ENCODE measurements around the gene MORN3.

MORN3 gene, protein sequence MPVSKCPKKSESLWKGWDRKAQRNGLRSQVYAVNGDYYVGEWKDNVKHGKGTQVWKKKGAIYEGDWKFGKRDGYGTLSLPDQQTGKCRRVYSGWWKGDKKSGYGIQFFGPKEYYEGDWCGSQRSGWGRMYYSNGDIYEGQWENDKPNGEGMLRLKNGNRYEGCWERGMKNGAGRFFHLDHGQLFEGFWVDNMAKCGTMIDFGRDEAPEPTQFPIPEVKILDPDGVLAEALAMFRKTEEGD

DNA sequence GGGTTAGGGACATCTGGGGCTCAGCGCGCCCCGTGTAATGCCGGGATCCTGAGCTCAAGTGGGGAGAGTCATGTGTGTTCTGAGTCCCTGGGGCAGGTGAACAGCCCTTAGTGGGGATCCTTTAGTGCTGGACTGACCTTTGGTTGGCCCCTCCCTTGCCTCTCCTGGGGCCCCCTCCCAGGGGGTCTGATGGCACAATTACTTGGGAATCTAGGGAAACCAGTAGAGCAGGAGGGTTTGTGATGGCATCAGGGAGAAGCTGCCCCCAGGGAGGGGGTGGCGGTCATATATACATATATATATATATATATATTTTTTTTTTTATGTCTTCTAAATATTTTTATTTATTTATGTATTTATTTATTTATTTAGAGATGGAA lies at the start of gene MORN3:
MORN3 (minus strand) TSS at position 134 of the 380 bp plus-strand sequence. CDS start 171 bp downstream, outside the sequence.
- TF ChIP-seq CEBPB (IDR thresholded peaks at IDR 0.05) = 0 out of 2 replicates have a peak, but pooled peaks have one; percentile 31
- TF ChIP-seq, protein P1, sequence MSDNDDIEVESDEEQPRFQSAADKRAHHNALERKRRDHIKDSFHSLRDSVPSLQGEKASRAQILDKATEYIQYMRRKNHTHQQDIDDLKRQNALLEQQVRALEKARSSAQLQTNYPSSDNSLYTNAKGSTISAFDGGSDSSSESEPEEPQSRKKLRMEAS (IDR thresholded peaks at IDR 0.05) = no peak
- TF ChIP-seq, protein P2, sequence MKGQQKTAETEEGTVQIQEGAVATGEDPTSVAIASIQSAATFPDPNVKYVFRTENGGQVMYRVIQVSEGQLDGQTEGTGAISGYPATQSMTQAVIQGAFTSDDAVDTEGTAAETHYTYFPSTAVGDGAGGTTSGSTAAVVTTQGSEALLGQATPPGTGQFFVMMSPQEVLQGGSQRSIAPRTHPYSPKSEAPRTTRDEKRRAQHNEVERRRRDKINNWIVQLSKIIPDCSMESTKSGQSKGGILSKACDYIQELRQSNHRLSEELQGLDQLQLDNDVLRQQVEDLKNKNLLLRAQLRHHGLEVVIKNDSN (IDR thresholded peaks at IDR 0.05) = no peak
- no peak for TF ChIP-seq TEAD4 (IDR thresholded peaks at IDR 0.05)
- TF ChIP-seq CREB1 (IDR thresholded peaks at IDR 0.05; ENCODE audit: low read depth) = no peak

DNA sequence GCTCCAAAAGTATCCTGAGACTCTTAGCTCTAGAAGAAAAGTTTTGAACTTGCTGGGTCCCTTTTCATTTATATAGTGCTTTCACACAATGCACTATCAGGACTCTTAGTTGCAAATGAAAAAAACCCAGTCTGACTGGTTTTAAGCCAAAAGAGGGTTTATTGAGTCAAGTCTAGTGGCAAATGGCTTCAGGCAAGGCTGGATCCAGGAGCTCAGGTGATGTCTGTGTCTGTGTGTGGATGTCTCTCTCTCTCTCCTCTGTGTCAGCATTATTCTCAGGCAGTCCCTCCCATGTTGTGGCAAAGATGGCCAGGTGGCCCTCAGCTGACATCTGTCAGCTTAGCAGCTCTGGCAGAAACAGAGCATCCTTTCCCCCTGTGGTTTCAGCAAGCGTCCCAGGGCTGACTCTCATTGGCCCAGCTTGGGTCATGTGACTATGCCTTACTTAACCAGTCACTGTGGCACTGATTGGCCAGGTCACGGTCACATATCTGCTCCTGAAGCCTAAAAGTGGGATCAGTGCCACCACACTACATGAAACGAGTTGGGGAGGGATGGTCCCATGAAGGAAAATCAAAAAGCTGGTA lies 49.3 kb upstream of the MORN3 start:
- TF ChIP-seq, protein P2 (IDR thresholded peaks at IDR 0.05) = peak; percentile 77
- TF ChIP-seq TCF12 (IDR thresholded peaks at IDR 0.05; ENCODE audit: low read depth) = no peak

DNA sequence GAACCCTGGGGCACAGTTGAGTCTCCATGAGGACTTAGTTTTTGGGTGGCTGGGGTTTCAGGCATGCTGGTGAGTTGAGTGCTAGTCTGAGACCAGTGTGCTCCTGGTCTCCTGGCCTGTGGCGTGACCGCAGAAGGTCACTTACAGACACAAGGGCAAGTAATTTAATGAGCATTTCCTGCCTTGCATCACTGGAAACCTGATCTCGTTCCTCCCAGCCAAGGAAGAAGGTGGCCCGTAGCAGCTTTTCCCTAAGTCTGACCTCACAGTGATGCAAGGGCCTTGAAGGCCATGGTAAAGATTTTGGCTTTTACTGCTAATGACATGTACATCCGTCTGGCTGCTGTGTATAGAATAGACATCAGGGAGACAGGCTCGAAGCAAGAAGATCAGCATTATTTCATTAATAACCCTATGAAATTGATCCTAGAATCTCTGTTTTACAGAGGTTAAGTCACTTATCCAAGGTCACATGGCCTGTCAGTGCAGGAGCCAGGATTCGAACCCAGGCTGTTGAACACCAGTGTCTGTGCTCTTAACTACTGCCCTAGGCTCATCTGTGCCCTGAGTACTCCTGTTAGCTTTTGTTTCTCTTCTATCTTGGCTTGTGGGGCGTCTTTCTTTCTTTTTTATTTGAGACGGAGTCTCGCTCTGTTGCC lies 47.7 kb upstream of the MORN3 start:
- TF ChIP-seq TAF1 (IDR thresholded peaks at IDR 0.05; ENCODE audit: low read depth) (no peak), NFIC (IDR thresholded peaks at IDR 0.05) (no peak), RAD21 (IDR thresholded peaks at IDR 0.05; ENCODE audit: low read depth) (no peak), ZBTB7A (IDR thresholded peaks at IDR 0.05; ENCODE audit: low read depth) (no peak), EP300 (IDR thresholded peaks at IDR 0.05; ENCODE audit: borderline replicate concordance) (no peak), CREB1 (IDR thresholded peaks at IDR 0.05; ENCODE audit: low read depth) (peak; percentile 75), TEAD4 (IDR thresholded peaks at IDR 0.05) (peak; percentile 42; the same call in 1 of the 2 replicates), EGR1 (IDR thresholded peaks at IDR 0.05) (no peak), YY1 (IDR thresholded peaks at IDR 0.05; ENCODE audit: low read depth) (no peak), CEBPB (IDR thresholded peaks at IDR 0.05) (peak; percentile 93), TCF12 (IDR thresholded peaks at IDR 0.05; ENCODE audit: low read depth) (0 out of 2 replicates have a peak, but pooled peaks have one; percentile 28), FOXM1 (IDR thresholded peaks at IDR 0.05; ENCODE audit: borderline replicate concordance, low read depth) (no peak)
- TF ChIP-seq, protein P3, sequence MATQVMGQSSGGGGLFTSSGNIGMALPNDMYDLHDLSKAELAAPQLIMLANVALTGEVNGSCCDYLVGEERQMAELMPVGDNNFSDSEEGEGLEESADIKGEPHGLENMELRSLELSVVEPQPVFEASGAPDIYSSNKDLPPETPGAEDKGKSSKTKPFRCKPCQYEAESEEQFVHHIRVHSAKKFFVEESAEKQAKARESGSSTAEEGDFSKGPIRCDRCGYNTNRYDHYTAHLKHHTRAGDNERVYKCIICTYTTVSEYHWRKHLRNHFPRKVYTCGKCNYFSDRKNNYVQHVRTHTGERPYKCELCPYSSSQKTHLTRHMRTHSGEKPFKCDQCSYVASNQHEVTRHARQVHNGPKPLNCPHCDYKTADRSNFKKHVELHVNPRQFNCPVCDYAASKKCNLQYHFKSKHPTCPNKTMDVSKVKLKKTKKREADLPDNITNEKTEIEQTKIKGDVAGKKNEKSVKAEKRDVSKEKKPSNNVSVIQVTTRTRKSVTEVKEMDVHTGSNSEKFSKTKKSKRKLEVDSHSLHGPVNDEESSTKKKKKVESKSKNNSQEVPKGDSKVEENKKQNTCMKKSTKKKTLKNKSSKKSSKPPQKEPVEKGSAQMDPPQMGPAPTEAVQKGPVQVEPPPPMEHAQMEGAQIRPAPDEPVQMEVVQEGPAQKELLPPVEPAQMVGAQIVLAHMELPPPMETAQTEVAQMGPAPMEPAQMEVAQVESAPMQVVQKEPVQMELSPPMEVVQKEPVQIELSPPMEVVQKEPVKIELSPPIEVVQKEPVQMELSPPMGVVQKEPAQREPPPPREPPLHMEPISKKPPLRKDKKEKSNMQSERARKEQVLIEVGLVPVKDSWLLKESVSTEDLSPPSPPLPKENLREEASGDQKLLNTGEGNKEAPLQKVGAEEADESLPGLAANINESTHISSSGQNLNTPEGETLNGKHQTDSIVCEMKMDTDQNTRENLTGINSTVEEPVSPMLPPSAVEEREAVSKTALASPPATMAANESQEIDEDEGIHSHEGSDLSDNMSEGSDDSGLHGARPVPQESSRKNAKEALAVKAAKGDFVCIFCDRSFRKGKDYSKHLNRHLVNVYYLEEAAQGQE (IDR thresholded peaks at IDR 0.05; ENCODE audit: low read depth) = no peak
- TF ChIP-seq, protein P2 (IDR thresholded peaks at IDR 0.05) = no peak
- TF ChIP-seq, protein P1 (IDR thresholded peaks at IDR 0.05) = no peak

DNA sequence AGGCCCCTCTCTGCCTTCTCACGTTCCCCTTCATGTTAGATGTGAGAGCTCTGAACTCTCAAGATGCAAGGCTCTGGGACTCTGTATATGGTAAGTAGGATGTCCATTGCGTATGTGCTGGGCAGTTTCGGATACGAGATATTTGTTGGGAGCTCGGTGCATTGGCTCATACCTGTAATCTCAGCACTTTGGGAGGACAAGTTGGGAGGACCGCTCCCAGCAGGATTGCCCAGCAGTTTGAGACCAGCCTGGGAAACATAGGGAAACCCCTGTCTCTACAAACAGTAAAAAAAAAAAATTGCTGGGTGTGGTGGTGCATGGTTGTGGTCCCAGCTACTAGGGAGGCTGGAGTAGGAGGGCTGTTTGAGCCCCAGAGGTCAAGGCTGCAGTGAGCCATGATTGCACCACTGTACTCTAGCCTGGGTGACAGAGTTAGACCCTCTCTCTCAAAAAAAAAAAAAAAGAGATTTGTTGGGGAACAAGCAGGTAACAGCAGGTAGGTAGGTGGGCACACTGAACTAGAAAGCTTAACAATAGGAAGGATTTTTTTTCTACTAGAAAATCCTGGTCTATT lies 46.5 kb upstream of the MORN3 start:
- TF ChIP-seq NFIC (IDR thresholded peaks at IDR 0.05) = no peak
- no peak for TF ChIP-seq YY1 (IDR thresholded peaks at IDR 0.05; ENCODE audit: low read depth)
- no peak for TF ChIP-seq TCF12 (IDR thresholded peaks at IDR 0.05; ENCODE audit: low read depth)
- TF ChIP-seq FOXM1 (IDR thresholded peaks at IDR 0.05; ENCODE audit: borderline replicate concordance, low read depth) = no peak
- TF ChIP-seq EP300 (IDR thresholded peaks at IDR 0.05; ENCODE audit: borderline replicate concordance) = no peak
- TF ChIP-seq, protein P3 (IDR thresholded peaks at IDR 0.05; ENCODE audit: low read depth) = no peak
- no peak for TF ChIP-seq EGR1 (IDR thresholded peaks at IDR 0.05)
- TF ChIP-seq, protein P1 (IDR thresholded peaks at IDR 0.05) = no peak
- no peak for TF ChIP-seq CREB1 (IDR thresholded peaks at IDR 0.05; ENCODE audit: low read depth)
- TF ChIP-seq, protein P2 (IDR thresholded peaks at IDR 0.05) = no peak
- no peak for TF ChIP-seq ZBTB7A (IDR thresholded peaks at IDR 0.05; ENCODE audit: low read depth)
- TF ChIP-seq CEBPB (IDR thresholded peaks at IDR 0.05) = no peak
- no peak for TF ChIP-seq TEAD4 (IDR thresholded peaks at IDR 0.05)
- no peak for TF ChIP-seq TAF1 (IDR thresholded peaks at IDR 0.05; ENCODE audit: low read depth)
- TF ChIP-seq RAD21 (IDR thresholded peaks at IDR 0.05; ENCODE audit: low read depth) = no peak
